ENCODE measurements around the gene SEL1L.
"Not testable (repeated sequence)": the region's sequence is repeated elsewhere in the genome, so short reads cannot be mapped to it uniquely, and the experiment has no call there.

SEL1L gene

GRCh38 chr14:81466854-81467253 is 66.8 kb downstream of the SEL1L start:
- H3K4me3 ChIP-seq (replicated peaks; ENCODE audit: low read depth, low read length), result no peak overlapping the region
- TF ChIP-seq CTCF (IDR thresholded peaks at IDR 0.05; ENCODE audit: low read depth, low read length, missing control alignments), result no peak
- no peak for DNase-seq (ENCODE audit: extremely low read depth, low read depth)

GRCh38 chr14:81465507-81466228 is 68.0 kb downstream of the SEL1L start:
- H3K4me3 ChIP-seq (replicated peaks; ENCODE audit: low read depth, low read length), result no peak overlapping the region
- no peak for DNase-seq (ENCODE audit: extremely low read depth, low read depth)
- TF ChIP-seq CTCF (IDR thresholded peaks at IDR 0.05; ENCODE audit: low read depth, low read length, missing control alignments), result no peak

- H3K4me3 ChIP-seq (replicated peaks; ENCODE audit: low read depth, low read length), result peak overlapping the region; percentile 12; the same call in 1 of the 2 replicates
These were observed 68.7 kb downstream of the SEL1L start for GRCh38 chr14:81465003-81465392.

GRCh38 chr14:81464253-81465002 is 69.2 kb downstream of the SEL1L start:
- DNase-seq (ENCODE audit: extremely low read depth, low read depth), result peak; percentile 43
- peak; percentile 81 for TF ChIP-seq CTCF (IDR thresholded peaks at IDR 0.05; ENCODE audit: low read depth, low read length, missing control alignments)
- H3K4me3 ChIP-seq (replicated peaks; ENCODE audit: low read depth, low read length), result peak overlapping the region; percentile 12; the same call in 1 of the 2 replicates

More at GRCh38 chr14:81465003-81465392, 68.7 kb downstream of the SEL1L start:
- DNase-seq (ENCODE audit: extremely low read depth, low read depth), result not testable (repeated sequence)

- not testable (repeated sequence) for H3K4me3 ChIP-seq (replicated peaks; ENCODE audit: low read depth, low read length); DNase-seq (ENCODE audit: extremely low read depth, low read depth)
These were observed 71.3 kb downstream of the SEL1L start for GRCh38 chr14:81462356-81462755.

- DNase-seq (ENCODE audit: extremely low read depth, low read depth), result no peak
- no peak for TF ChIP-seq CTCF (IDR thresholded peaks at IDR 0.05; ENCODE audit: low read depth, low read length, missing control alignments)
- no peak overlapping the region for H3K4me3 ChIP-seq (replicated peaks; ENCODE audit: low read depth, low read length)
These were observed 73.7 kb downstream of the SEL1L start for GRCh38 chr14:81459912-81460311.

- DNase-seq (ENCODE audit: extremely low read depth, low read depth), result no peak
- no peak for TF ChIP-seq CTCF (IDR thresholded peaks at IDR 0.05; ENCODE audit: low read depth, low read length, missing control alignments)
- no peak overlapping the region for H3K4me3 ChIP-seq (replicated peaks; ENCODE audit: low read depth, low read length)
These were observed 75.3 kb downstream of the SEL1L start for GRCh38 chr14:81458352-81458751.
